HG03575 (cell line): ENCODE measurements around the gene PLXNA4.

Experiments used
- ATAC-seq: cut with Tn5 transposase; IDR thresholded peaks from one replicate; pipeline ENCODE4 v1.9.1; 2021; ENCODE audit not compliant: unreplicated experiment, insufficient number of reproducible peaks, low FRiP score; ENCODE audit errors: extremely low read depth

Gene PLXNA4

GRCh38 chr7:132430861-132431822 lies 145.1 kb downstream of the PLXNA4 start:
- no peak for ATAC-seq

GRCh38 chr7:132430041-132430855 lies 146.0 kb downstream of the PLXNA4 start:
- no peak for ATAC-seq

- ATAC-seq, result no peak
These were observed 147.1 kb downstream of the PLXNA4 start for GRCh38 chr7:132429181-132429580.

- ATAC-seq, result no peak
These were observed 147.9 kb downstream of the PLXNA4 start for GRCh38 chr7:132428247-132428919.

- no peak for ATAC-seq
These were observed 150.3 kb downstream of the PLXNA4 start for GRCh38 chr7:132425942-132426341.

GRCh38 chr7:132424821-132425724 lies 151.2 kb downstream of the PLXNA4 start:
- no peak for ATAC-seq

GRCh38 chr7:132424277-132424676 lies 152.0 kb downstream of the PLXNA4 start:
- no peak for ATAC-seq

GRCh38 chr7:132423594-132424200 lies 152.6 kb downstream of the PLXNA4 start:
- no peak for ATAC-seq

- no peak for ATAC-seq
These were observed 153.7 kb downstream of the PLXNA4 start for GRCh38 chr7:132422502-132423111.

- ATAC-seq, result no peak
These were observed 155.7 kb downstream of the PLXNA4 start for GRCh38 chr7:132420527-132420926.

- no peak for ATAC-seq
These were observed 156.7 kb downstream of the PLXNA4 start for GRCh38 chr7:132419542-132419941.

- no peak for ATAC-seq
These were observed 157.4 kb downstream of the PLXNA4 start for GRCh38 chr7:132418840-132419239.

- ATAC-seq, result no peak
These were observed 159.0 kb downstream of the PLXNA4 start for GRCh38 chr7:132417103-132417906.

- ATAC-seq, result no peak
These were observed 159.9 kb downstream of the PLXNA4 start for GRCh38 chr7:132416395-132416794.

- ATAC-seq, result no peak
These were observed 161.0 kb downstream of the PLXNA4 start for GRCh38 chr7:132415259-132415658.

GRCh38 chr7:132414857-132415256 lies 161.4 kb downstream of the PLXNA4 start:
- ATAC-seq, result no peak

GRCh38 chr7:132412435-132412834 lies 163.8 kb downstream of the PLXNA4 start:
- no peak for ATAC-seq
